HepG2 (cell line): ENCODE measurements around the gene SLC25A47. TPM values are rescaled to one million over a fixed set of nuclear protein-coding genes. Genes with fewer than 3 reads are reported as not detected.

ENCODE experiments used
- ATAC-seq: fragments of 200-7000 bp; cut with Tn5 transposase; 3 replicates; pipeline ENCODE4 v1.9.1; 2020; ENCODE audit warnings: mild to moderate bottlenecking, moderate library complexity
- BruUV-seq: library from RNA; stranded (reverse); fragments of 400-500 nt; replicated peaks from 2 replicates; lab custom pipeline; 2021; lab: Mats Ljungman, UMichigan
- CTCF ChIA-PET: fragments of 300-600 bp; formaldehyde crosslinking; extraction: SDS; loops from one replicate; lab custom pipeline; 2021; ENCODE audit warnings: low total read pairs, inconsistent platforms, low intra/inter-chr PET ratio; lab: Yijun Ruan, JAX
- POLR2A ChIA-PET: fragments of 350-600 bp; sonication (Branson Sonifier 250); formaldehyde crosslinking; loops from one replicate; lab custom pipeline; 2020; ENCODE audit warnings: antibody characterized with exemption, inconsistent platforms; lab: Yijun Ruan, JAX
- DNase-seq: peaks from one replicate; pipeline ENCODE4 v3.0.0-alpha.2; 2015; ENCODE audit warnings: low spot score
- FAIRE-seq: peaks from 3 replicates; lab custom pipeline; 2011; peaks lifted over from hg19 to GRCh38; lab: Jason Lieb, UNC
- H2AFZ ChIP-seq: one replicate; pipeline ENCODE4 v1.6.1; 2011; ENCODE audit warnings: low read length, inconsistent platforms
- H3K27ac ChIP-seq: fragments of 300-600 bp; 3 replicates; pipeline ENCODE4 v1.8.0; 2011; ENCODE audit warnings: mixed run types, mild to moderate bottlenecking, mixed read lengths, low read length, inconsistent platforms; ENCODE audit not compliant: insufficient read depth; ENCODE audit errors: extremely low read length
- H3K27me3 ChIP-seq, 2 experiments: fragments of 200-600 bp in 1 of 2; 2 replicates in 1 of 2; 3 replicates in 1 of 2; pipeline versions ENCODE4 v1.6.0 to v1.8.0; 2011; ENCODE audit warnings: low read length in 2 of 2, mild to moderate bottlenecking in 2 of 2, moderate library complexity in 2 of 2, inconsistent platforms in 1 of 2; ENCODE audit not compliant: insufficient read depth in 2 of 2, control insufficient read depth in 1 of 2
- H3K36me3 ChIP-seq, 2 experiments: fragments of 200-600 bp in 1 of 2; replicated peaks in 1 of 2; 2 replicates in 1 of 2; 3 replicates in 1 of 2; pipeline versions ENCODE4 v1.5.1 to v1.8.0; 2011; ENCODE audit warnings: low read length in 2 of 2, inconsistent platforms in 1 of 2; ENCODE audit not compliant: insufficient read depth in 2 of 2, control insufficient read depth in 1 of 2
- H3K4me1 ChIP-seq: 2 replicates; pipeline ENCODE4 v1.5.1; 2012; ENCODE audit warnings: low read length, inconsistent platforms; ENCODE audit not compliant: insufficient read depth
- H3K4me2 ChIP-seq: 2 replicates; pipeline ENCODE4 v1.6.0; 2011; ENCODE audit warnings: low read depth, low read length, inconsistent platforms
- H3K4me3 ChIP-seq, 3 experiments: fragments of 200-600 bp in 1 of 3; sonication (generic), shearing (Covaris generic) in 1 of 3; replicated peaks in 1 of 3; 2 replicates each; pipeline ENCODE4 v1.5.1; 2011 to 2016; ENCODE audit warnings: low read length in 3 of 3, inconsistent platforms in 2 of 3, low read depth in 2 of 3, mild to moderate bottlenecking in 2 of 3, control low read depth in 1 of 3, mixed read lengths in 1 of 3; ENCODE audit not compliant: insufficient read depth in 1 of 3
- H3K79me2 ChIP-seq: one replicate; pipeline ENCODE4 v1.6.1; 2011; ENCODE audit warnings: low read length, inconsistent platforms; ENCODE audit not compliant: insufficient read depth
- H3K9ac ChIP-seq: 2 replicates; pipeline ENCODE4 v1.6.0; 2011; ENCODE audit warnings: mild to moderate bottlenecking, low read depth, low read length, inconsistent platforms; ENCODE audit not compliant: insufficient read depth
- H3K9me3 ChIP-seq: 2 replicates; pipeline ENCODE4 v1.5.1; 2012; ENCODE audit warnings: mild to moderate bottlenecking, low read length
- H4K20me1 ChIP-seq: 2 replicates; pipeline ENCODE4 v1.6.0; 2011; ENCODE audit warnings: inconsistent platforms, mild to moderate bottlenecking, low read length, moderate library complexity; ENCODE audit not compliant: insufficient read depth
- CBX5 ChIP-seq: sonication (generic); formaldehyde crosslinking; IDR thresholded peaks from 2 replicates; pipeline ENCODE4 v1.4.0; 2020; ENCODE audit warnings: missing genetic modification reagents, borderline replicate concordance
- XRCC5 ChIP-seq: fragments of 200-400 bp; formaldehyde crosslinking; optimal IDR thresholded peaks from 2 replicates; pipeline ENCODE3; 2017; ENCODE audit warnings: mild to moderate bottlenecking, low read length
- ZNF556 ChIP-seq: sonication (generic); formaldehyde crosslinking; IDR thresholded peaks from 2 replicates; pipeline ENCODE4 v1.4.0; 2020; ENCODE audit warnings: mild to moderate bottlenecking, missing genetic modification reagents, borderline replicate concordance
- ZNF83 ChIP-seq: sonication (generic); formaldehyde crosslinking; IDR thresholded peaks from 2 replicates; pipeline ENCODE4 v1.4.0; 2020; ENCODE audit warnings: missing genetic modification reagents, mild to moderate bottlenecking, borderline replicate concordance
- WGBS: methylation state at CpG from one replicate; pipeline ENCODE4 v1.1.6; 2017; ENCODE audit warnings: low lambda C conversion rate; 5-methylcytosine and 5-hydroxymethylcytosine counted together
- in situ Hi-C: cut with HindIII; loops from 2 replicates; pipeline ENCODE4 v1.10.0; 2017; ENCODE audit warnings: low pct_unique_long_range_greater_than_20kb; ENCODE audit not compliant: extremely low pct_ligation_motif_present
- intact Hi-C: fragments of 100-400 bp; cut with micrococcal nuclease; formaldehyde crosslinking; loops from one replicate; pipeline ENCODE4 v1.10.0; 2022; ENCODE audit not compliant: unreplicated experiment
- polyA plus RNA-seq, 8 experiments: library from polyadenylated mRNA; depleted of rRNA in 3 of 8; stranded (reverse) in 7 of 8; unstranded in 1 of 8; fragments of >200 nt; fragmentation: Illumina TruSeq in 4 of 8; extraction: Trizol in 4 of 8; gene quantifications; 2 replicates each; pipeline versions ENCODE4 v1.2.1 to v1.2.3, GENCODE V29; 2011 to 2016; ENCODE audit warnings: low read depth in 4 of 8, missing spikeins in 1 of 8, mixed read lengths in 1 of 8; ENCODE audit not compliant: insufficient read depth in 1 of 8
- total RNA-seq, 5 experiments: library from RNA; depleted of rRNA; stranded (reverse); fragments of >200 nt; fragmentation: Illumina TruSeq; extraction: Trizol; gene quantifications; 2 replicates each; pipeline ENCODE4 v1.2.3, GENCODE V29; 2016; ENCODE audit warnings: low read depth in 1 of 5
- TF ChIP-seq, protein P1 (sequence below): sonication (generic); formaldehyde crosslinking; IDR thresholded peaks from 2 replicates; pipeline ENCODE4 v1.8.0; 2022; ENCODE audit warnings: missing genetic modification reagents, low read depth, mild to moderate bottlenecking, borderline replicate concordance
- TF ChIP-seq, protein P2 (sequence below): sonication (generic); formaldehyde crosslinking; IDR thresholded peaks from 2 replicates; pipeline ENCODE4 v1.4.0; 2020; ENCODE audit warnings: missing genetic modification reagents

The SLC25A47 gene
- total and polyA plus RNA-seq, 2 of the 13 experiments (the other 11 are each of a cell fraction or from before 2014, with no cell fraction given): 1.0 to 1.7 TPM

DNA sequence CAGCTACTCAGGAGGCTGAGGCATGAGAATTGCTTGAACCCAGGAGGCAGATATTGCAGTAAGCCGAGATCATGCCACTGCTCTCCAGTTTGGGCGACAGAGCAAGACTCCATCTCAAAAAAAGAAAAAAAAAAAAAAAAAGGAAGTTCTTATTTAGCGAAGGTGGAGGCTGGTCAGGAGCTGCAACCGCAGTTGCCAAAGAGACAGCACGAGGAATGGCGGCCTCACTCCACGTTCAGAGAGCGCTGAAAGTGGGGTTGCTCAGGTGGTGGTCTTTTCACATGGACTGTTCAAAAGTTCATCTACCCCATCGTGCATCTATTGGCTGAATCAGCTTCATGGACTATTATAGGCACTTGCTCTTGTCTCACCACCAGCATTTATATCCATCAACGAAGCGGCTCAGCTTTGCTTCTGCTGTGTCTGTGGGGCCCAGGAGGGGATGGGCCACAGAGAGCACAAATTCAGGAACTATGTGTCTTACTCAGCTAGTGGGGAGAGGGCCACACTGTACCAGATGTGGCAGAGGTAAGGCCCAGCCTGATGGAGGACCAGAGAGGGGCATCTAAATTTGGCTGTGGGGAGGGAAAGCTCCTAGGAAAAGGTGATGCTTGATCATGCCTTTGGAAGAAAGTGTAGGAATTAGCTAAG is 27.3 kb downstream of the SLC25A47 start (continued):
- no peak for TF ChIP-seq ZNF83 (CRISPR knock-in tag)

DNA sequence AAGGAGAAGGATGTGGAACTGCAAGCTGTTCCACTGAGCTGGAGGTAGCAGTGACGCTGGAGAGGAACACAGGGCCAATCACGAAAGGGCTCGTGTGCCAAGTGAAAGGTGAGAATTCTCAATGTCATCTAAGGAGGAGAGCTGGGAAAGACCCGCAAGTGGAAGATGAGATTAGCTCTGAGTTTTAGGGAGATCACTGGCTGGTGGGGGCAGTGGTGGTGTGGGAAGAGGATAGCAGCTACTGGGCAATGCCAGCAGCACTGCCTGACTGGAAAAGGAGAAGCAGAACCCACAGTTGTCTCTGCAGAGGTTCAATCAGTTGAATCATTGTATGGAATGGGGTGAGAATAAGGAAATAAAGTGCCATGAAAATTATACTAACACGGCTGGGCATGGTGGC is 27.8 kb downstream of the SLC25A47 start:
- no TSS peak for BruUV-seq
- in situ Hi-C loops (no loop called here), intact Hi-C loops (no loop called here)
- WGBS: 92% methylated on average over 5 of the region's 5 CpGs
- Histone ChIP-seq H3K4me3 (no peak overlapping the region), H3K79me2 (no peaks in the 10 kb centered on the region), H3K9ac (no peak overlapping the region), H2AFZ (no peak overlapping the region), H3K9me3 (no peaks in the 10 kb centered on the region), H3K27me3 (no peaks in the 10 kb centered on the region), H3K27ac (no peak overlapping the region), H3K4me1 (peaks cover 17% of the 10 kb centered on the region), H3K36me3 (peaks cover 19 to 56% of the 10 kb centered on the region in 2 experiments), H3K4me2 (no peak overlapping the region), H4K20me1 (no peaks in the 10 kb centered on the region)
- POLR2A ChIA-PET: no interaction called here
- ATAC-seq: no peak
- FAIRE-seq: no peak
- CTCF ChIA-PET: no interaction called here
- TF ChIP-seq ZNF556 (CRISPR knock-in tag): no peak
- TF ChIP-seq CBX5 (CRISPR knock-in tag): no peak
- TF ChIP-seq, protein P1, sequence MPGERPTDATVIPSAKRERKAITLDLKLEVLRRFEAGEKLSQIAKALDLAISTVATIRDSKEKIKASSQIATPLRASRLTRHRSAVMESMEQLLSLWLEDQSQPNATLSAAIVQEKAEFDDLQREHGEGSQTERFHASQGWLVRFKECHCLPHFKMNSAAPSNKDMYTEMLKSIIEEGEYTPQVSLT (CRISPR knock-in tag): no peak
- no peak for TF ChIP-seq XRCC5
- TF ChIP-seq, protein P2, sequence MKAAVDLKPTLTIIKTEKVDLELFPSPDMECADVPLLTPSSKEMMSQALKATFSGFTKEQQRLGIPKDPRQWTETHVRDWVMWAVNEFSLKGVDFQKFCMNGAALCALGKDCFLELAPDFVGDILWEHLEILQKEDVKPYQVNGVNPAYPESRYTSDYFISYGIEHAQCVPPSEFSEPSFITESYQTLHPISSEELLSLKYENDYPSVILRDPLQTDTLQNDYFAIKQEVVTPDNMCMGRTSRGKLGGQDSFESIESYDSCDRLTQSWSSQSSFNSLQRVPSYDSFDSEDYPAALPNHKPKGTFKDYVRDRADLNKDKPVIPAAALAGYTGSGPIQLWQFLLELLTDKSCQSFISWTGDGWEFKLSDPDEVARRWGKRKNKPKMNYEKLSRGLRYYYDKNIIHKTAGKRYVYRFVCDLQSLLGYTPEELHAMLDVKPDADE (CRISPR knock-in tag): no peak
- DNase-seq: no peak
